Retinal pigment epithelial cell (primary cell): ENCODE results near the gene MKRN2OS.

Source experiments
- DNase-seq: peaks from one replicate; pipeline ENCODE4 v3.0.0-alpha.2; 2010; ENCODE audit warnings: low read depth
- H3K4me3 ChIP-seq: 2 replicates; pipeline ENCODE4 v1.5.1; 2011; ENCODE audit warnings: mild to moderate bottlenecking, low read length, control low read depth, moderate library complexity
- TF ChIP-seq, protein P1 (sequence below): conservative IDR thresholded peaks from 2 replicates; pipeline ENCODE4 v1.5.1; 2011; ENCODE audit warnings: low read depth, low read length, control low read depth, inconsistent platforms

The MKRN2OS gene

DNA sequence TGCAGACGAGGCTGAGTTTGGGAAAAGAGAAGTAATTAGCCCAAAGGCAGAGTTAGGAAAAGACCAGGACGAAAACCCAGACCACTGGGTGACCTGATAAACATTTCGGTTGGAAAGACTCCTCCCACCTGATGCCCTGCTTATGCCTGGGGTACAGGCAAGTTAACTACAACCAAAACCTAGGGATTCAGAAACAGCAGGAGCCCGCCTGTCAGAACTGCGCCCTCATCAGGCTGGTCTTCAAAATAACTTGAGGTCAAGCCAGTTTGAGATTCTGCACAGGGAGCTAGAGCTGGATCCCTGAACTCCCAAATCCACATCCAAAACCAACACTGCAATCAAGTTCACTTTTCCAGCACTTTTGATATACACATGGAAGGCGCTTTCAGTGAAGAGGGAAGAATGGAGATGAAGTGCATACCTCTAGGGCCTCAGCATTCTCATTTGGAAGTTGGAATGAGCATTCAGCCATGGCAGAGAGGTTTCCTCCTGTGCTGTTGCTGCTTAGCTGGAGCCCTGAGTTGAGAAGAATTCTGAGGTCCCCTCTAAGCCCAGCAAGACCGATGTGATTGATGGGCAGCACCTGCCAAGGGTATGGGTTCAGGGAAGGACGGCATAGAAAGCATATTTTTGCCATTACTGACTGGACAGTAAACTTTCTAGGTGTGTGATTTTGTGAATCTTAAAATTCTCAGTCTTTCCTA lies 49.4 kb downstream of the MKRN2OS start:
- TF ChIP-seq, protein P1, sequence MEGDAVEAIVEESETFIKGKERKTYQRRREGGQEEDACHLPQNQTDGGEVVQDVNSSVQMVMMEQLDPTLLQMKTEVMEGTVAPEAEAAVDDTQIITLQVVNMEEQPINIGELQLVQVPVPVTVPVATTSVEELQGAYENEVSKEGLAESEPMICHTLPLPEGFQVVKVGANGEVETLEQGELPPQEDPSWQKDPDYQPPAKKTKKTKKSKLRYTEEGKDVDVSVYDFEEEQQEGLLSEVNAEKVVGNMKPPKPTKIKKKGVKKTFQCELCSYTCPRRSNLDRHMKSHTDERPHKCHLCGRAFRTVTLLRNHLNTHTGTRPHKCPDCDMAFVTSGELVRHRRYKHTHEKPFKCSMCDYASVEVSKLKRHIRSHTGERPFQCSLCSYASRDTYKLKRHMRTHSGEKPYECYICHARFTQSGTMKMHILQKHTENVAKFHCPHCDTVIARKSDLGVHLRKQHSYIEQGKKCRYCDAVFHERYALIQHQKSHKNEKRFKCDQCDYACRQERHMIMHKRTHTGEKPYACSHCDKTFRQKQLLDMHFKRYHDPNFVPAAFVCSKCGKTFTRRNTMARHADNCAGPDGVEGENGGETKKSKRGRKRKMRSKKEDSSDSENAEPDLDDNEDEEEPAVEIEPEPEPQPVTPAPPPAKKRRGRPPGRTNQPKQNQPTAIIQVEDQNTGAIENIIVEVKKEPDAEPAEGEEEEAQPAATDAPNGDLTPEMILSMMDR = peak; percentile 34
- H3K4me3 ChIP-seq = no peak overlapping the region
- DNase-seq = no peak

DNA sequence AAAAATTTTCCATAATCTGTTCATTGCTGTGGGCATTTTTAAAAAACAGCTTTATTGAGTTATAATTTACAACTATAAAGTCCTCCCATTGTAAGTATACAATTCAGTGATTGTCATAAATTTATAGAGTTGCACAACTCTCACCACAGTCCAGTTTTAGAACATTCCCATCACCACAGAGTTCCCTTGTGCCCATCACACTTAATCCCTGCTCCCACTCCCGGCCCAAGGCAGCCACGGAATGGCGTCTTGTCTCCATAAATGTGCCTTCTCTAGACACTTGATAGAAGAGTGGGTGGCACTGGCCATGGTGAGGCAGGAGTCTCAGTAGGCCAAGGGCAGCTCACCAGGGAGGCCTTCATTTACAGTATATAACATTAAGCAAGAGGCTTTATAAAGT lies 54.8 kb downstream of the MKRN2OS start:
- DNase-seq = no peak
- TF ChIP-seq, protein P1 = no peak
- H3K4me3 ChIP-seq = no peak overlapping the region

DNA sequence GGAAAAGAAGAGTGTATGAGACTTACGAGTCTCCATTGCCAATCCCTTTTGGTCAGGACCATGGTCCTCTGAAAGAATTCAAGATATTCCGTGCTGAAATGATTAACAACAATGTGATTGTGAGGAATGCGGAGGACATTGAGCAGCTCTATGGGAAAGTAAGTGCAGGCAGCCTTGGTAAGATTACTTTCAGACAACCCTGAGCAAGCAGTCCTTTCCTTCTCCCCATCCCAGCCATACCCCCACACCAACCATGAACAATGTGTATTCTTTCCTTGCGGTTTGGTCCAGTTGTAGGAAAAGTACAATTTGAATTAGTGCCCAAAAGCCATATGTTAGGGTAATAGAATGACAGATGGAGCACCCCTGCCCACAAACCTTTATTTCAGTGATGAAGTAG lies 55.5 kb downstream of the MKRN2OS start:
- TF ChIP-seq, protein P1 = no peak
- H3K4me3 ChIP-seq = no peak overlapping the region
- DNase-seq = peak; percentile 78
